Gastroesophageal sphincter (tissue), 3 donors: ENCODE results near the gene GOLGA6D.
"Not testable (repeated sequence)": the region's sequence is repeated elsewhere in the genome, so short reads cannot be mapped to it uniquely, and the experiment has no call there.

Experiments used
- CTCF ChIP-seq, 4 experiments: fragments of 200-600 bp in 2 of 4; fragments of 450-650 bp in 2 of 4; sonication (generic) in 1 of 4; IDR thresholded peaks; one replicate each; pipeline ENCODE4 v1.5.1; 2017 to 2019; ENCODE audit warnings: antibody characterized with exemption in 4 of 4, mild to moderate bottlenecking in 2 of 4, moderate library complexity in 2 of 4
- POLR2A ChIP-seq, 2 donors: fragments of 450-650 bp; IDR thresholded peaks; one replicate each; pipeline ENCODE4 v1.6.1; 2017; ENCODE audit warnings: antibody characterized with exemption in 2 of 2, mild to moderate bottlenecking in 2 of 2, moderate library complexity in 1 of 2
- POLR2AphosphoS5 ChIP-seq: sonication (generic); formaldehyde crosslinking; IDR thresholded peaks from one replicate; pipeline ENCODE4 v1.6.1; 2017; ENCODE audit warnings: antibody characterized with exemption

GRCh38 chr15:75333654-75334419 is 51.2 kb downstream of the GOLGA6D start:
- not testable (repeated sequence) for TF ChIP-seq CTCF (IDR thresholded peaks at IDR 0.05); POLR2AphosphoS5; POLR2A (IDR thresholded peaks at IDR 0.05)
